Fibroblast of skin of left biceps (primary cell): Measurements from ENCODE around the gene DSCAML1.

Source experiments
- DNase-seq, 2 experiments: peaks; one replicate each; pipeline ENCODE4 v3.0.0-alpha.2; 2013; ENCODE audit warnings: low read depth in 2 of 2

Gene DSCAML1

GRCh38 chr11:117551761-117552343, 245.2 kb downstream of the DSCAML1 start:
- DNase-seq, result no peak

- no peak for DNase-seq
Observed at GRCh38 chr11:117550466-117550865, 246.6 kb downstream of the DSCAML1 start.

GRCh38 chr11:117549417-117549816, 247.6 kb downstream of the DSCAML1 start:
- DNase-seq, result no peak

GRCh38 chr11:117548876-117549275, 248.1 kb downstream of the DSCAML1 start:
- DNase-seq, result no peak

- DNase-seq, result no peak
Observed at GRCh38 chr11:117547946-117548345, 249.1 kb downstream of the DSCAML1 start.

- DNase-seq, result no peak
Observed at GRCh38 chr11:117547195-117547850, 249.7 kb downstream of the DSCAML1 start.

GRCh38 chr11:117546431-117547194, 250.4 kb downstream of the DSCAML1 start:
- DNase-seq, result no peak

- no peak for DNase-seq
Observed at GRCh38 chr11:117545706-117546105, 251.3 kb downstream of the DSCAML1 start.

GRCh38 chr11:117544130-117544800, 252.8 kb downstream of the DSCAML1 start:
- DNase-seq, result no peak

- no peak for DNase-seq
Observed at GRCh38 chr11:117541211-117541610, 255.8 kb downstream of the DSCAML1 start.

- DNase-seq, result no peak
Observed at GRCh38 chr11:117538263-117539135, 258.5 kb downstream of the DSCAML1 start.

GRCh38 chr11:117535850-117536411, 261.1 kb downstream of the DSCAML1 start:
- no peak for DNase-seq

- DNase-seq, result no peak
Observed at GRCh38 chr11:117535201-117535849, 261.7 kb downstream of the DSCAML1 start.

GRCh38 chr11:117532568-117532967, 264.4 kb downstream of the DSCAML1 start:
- no peak for DNase-seq

GRCh38 chr11:117529816-117530215, 267.2 kb downstream of the DSCAML1 start:
- DNase-seq, result no peak

- no peak for DNase-seq
Observed at GRCh38 chr11:117528097-117528721, 268.8 kb downstream of the DSCAML1 start.

- no peak for DNase-seq
Observed at GRCh38 chr11:117527271-117527670, 269.7 kb downstream of the DSCAML1 start.

GRCh38 chr11:117525866-117526542, 271.0 kb downstream of the DSCAML1 start:
- no peak for DNase-seq

GRCh38 chr11:117524468-117525183, 272.4 kb downstream of the DSCAML1 start:
- no peak for DNase-seq
